ENCODE data around the gene CEL. TPM values are rescaled to one million over a fixed set of nuclear protein-coding genes. Genes with fewer than 3 reads are reported as not detected.

Gene CEL
- total RNA-seq, 1 experiment from 2014 or later: 6.9 TPM

GRCh38 chr9:133028221-133028620, 33.6 kb upstream of the CEL start:
- Histone ChIP-seq H2AFZ (ENCODE audit: low read depth, low read length, poor library complexity, severe bottlenecking) (no peak overlapping the region), H3K27ac (ENCODE audit: low read depth, low read length) (no peak overlapping the region), H3K36me3 (ENCODE audit: control insufficient read depth in 1 of 2, insufficient read depth in 2 of 2, low read length in 2 of 2) (peaks cover 3 to 7% of the 10 kb centered on the region in 2 experiments; a peak in 1 of 4 replicates), H3K27me3 (ENCODE audit: insufficient read depth, low read length) (no peaks in the 10 kb centered on the region), H3K4me3 (replicated peaks in 1 of 2; ENCODE audit: low read depth in 1 of 2, low read length in 2 of 2) (no peak overlapping the region), H3K79me2 (ENCODE audit: insufficient read depth, low read length) (peaks cover 28% of the 10 kb centered on the region), H3K9me2 (ENCODE audit: insufficient read depth) (no peaks in the 10 kb centered on the region), H3K4me2 (ENCODE audit: low read length) (no peak overlapping the region), H3K9me3 (ENCODE audit: control insufficient read depth in 1 of 2, insufficient read depth in 1 of 2, low read depth in 1 of 2, low read length in 2 of 2) (no peaks in the 10 kb centered on the region), H3K4me1 (ENCODE audit: control insufficient read depth in 1 of 2, insufficient read depth in 2 of 2, low read length in 2 of 2) (peaks cover 3 to 17% of the 10 kb centered on the region in 2 experiments; a peak in 3 of 4 replicates), H4K20me1 (ENCODE audit: insufficient read depth) (no peaks in the 10 kb centered on the region), H3K9ac (ENCODE audit: low read length) (no peak overlapping the region)
- ATAC-seq (no peak), DNase-seq (ENCODE audit: low read depth, low spot score) (no peak)
- intact Hi-C loops (cut with micrococcal nuclease): no loop called here
- TSS peak; percentile 28 for BruUV-seq (replicated peaks)
- ChIA-PET RAD21 (ENCODE audit: low non-redundant PET in 1 of 2, low total read pairs in 2 of 2, uncharacterized antibody in 2 of 2, unreplicated experiment in 2 of 2) (no interaction called here), CTCF (no interaction called here), POLR2A (no interaction called here)
- TF ChIP-seq CBX3 (IDR thresholded peaks at IDR 0.05; ENCODE audit: low read depth): no peak
- TF ChIP-seq EZH2 (IDR thresholded peaks at IDR 0.05): no peak
- no peak for TF ChIP-seq SP1 (IDR thresholded peaks at IDR 0.05; ENCODE audit: low read depth)
- TF ChIP-seq REST (IDR thresholded peaks at IDR 0.05; ENCODE audit: low read depth): no peak
- TF ChIP-seq EZH2phosphoT487 (IDR thresholded peaks at IDR 0.05; ENCODE audit: borderline replicate concordance): no peak
- TF ChIP-seq FOSL1 (IDR thresholded peaks at IDR 0.05; ENCODE audit: low read depth): no peak
- no peak for TF ChIP-seq POLR2A (IDR thresholded peaks at IDR 0.05; ENCODE audit: borderline replicate concordance, extremely low read depth, insufficient read depth, insufficient read length)
- TF ChIP-seq RAD21 (IDR thresholded peaks at IDR 0.05; ENCODE audit: low read depth): no peak
- TF ChIP-seq MAX (IDR thresholded peaks at IDR 0.05): no peak
- no peak for TF ChIP-seq EGR1 (IDR thresholded peaks at IDR 0.05; ENCODE audit: low read depth)
- no peak for TF ChIP-seq JUND (IDR thresholded peaks at IDR 0.05)
- TF ChIP-seq ZBTB33 (IDR thresholded peaks at IDR 0.05; ENCODE audit: extremely low read depth, insufficient replicate concordance, low read length): no peak
- no peak for TF ChIP-seq CTCF (IDR thresholded peaks at IDR 0.05 in 2 of 3, conservative IDR thresholded peaks at IDR 0.05 in 1 of 3; ENCODE audit: borderline replicate concordance in 1 of 3, insufficient read depth in 1 of 3, low read depth in 2 of 3, low read length in 2 of 3)
- no peak for TF ChIP-seq SIN3A (IDR thresholded peaks at IDR 0.05; ENCODE audit: low read depth)
